Right lobe of liver (tissue), 6 donors: ENCODE data around the gene RERE. TPM values are rescaled to one million over a fixed set of nuclear protein-coding genes. Genes with fewer than 3 reads are reported as not detected.

ENCODE experiments used
- ATAC-seq, 4 donors: fragments of 200-7000 bp; cut with Tn5 transposase; one replicate each; pipeline ENCODE4 v1.9.1; 2020; ENCODE audit warnings: mild to moderate bottlenecking in 4 of 4, moderate library complexity in 4 of 4
- DNase-seq, 3 donors: peaks; one replicate each; pipeline ENCODE4 v3.0.0-alpha.2; 2020
- H3K27ac ChIP-seq, 3 donors: fragments of 200-600 bp; one replicate each; pipeline ENCODE4 v1.8.0; 2022
- H3K27me3 ChIP-seq, 2 donors: fragments of 200-600 bp; one replicate each; pipeline ENCODE4 v1.8.0; 2022
- H3K36me3 ChIP-seq, 4 donors: fragments of 200-600 bp; sonication (generic) in 1 of 4; one replicate each; pipeline versions ENCODE4 v1.5.1 to v1.8.0; 2017 to 2022; ENCODE audit warnings: control low read depth in 1 of 4
- H3K4me1 ChIP-seq, 4 donors: fragments of 200-600 bp; sonication (generic) in 1 of 4; one replicate each; pipeline versions ENCODE4 v1.5.1 to v1.8.0; 2017 to 2022; ENCODE audit warnings: control low read depth in 1 of 4
- H3K4me3 ChIP-seq, 3 donors: fragments of 200-600 bp; one replicate each; pipeline ENCODE4 v1.8.0; 2022
- H3K9me3 ChIP-seq, 4 donors: fragments of 200-600 bp; sonication (generic) in 1 of 4; one replicate each; pipeline versions ENCODE4 v1.5.1 to v1.8.0; 2017 to 2022; ENCODE audit warnings: control low read depth in 1 of 4
- CTCF ChIP-seq, 4 donors: fragments of 200-600 bp in 3 of 4; fragments of 450-650 bp in 1 of 4; IDR thresholded peaks; one replicate each; pipeline versions ENCODE4 v1.5.1 to v1.8.0; 2016 to 2022; ENCODE audit warnings: antibody characterized with exemption in 4 of 4, mild to moderate bottlenecking in 2 of 4
- POLR2A ChIP-seq: fragments of 450-650 bp; IDR thresholded peaks from one replicate; pipeline ENCODE4 v1.6.1; 2017; ENCODE audit warnings: antibody characterized with exemption, mild to moderate bottlenecking
- WGBS: methylation state at CpG from one replicate; pipeline ENCODE4 v1.1.6; 2018; ENCODE audit warnings: low coverage, low lambda C conversion rate; ENCODE audit not compliant: insufficient coverage; ENCODE audit errors: missing lambda C conversion rate; 5-methylcytosine and 5-hydroxymethylcytosine counted together
- intact Hi-C, 2 donors: fragments of 100-400 bp; cut with DNase I; formaldehyde crosslinking; loops; one replicate each; pipeline versions ENCODE4 v1.11.2 to v1.14.1; 2022
- total RNA-seq, 6 experiments: library from RNA; depleted of rRNA in 2 of 6; stranded (reverse); fragments of >200 nt in 2 of 6; fragmentation: NEBNext Ultra II Directional in 3 of 6; extraction: Animal tissue kit (Norgen Biotek cat#: 25700) in 3 of 6; gene quantifications; one replicate each; pipeline versions ENCODE4 v1.1.0 to v1.2.4, GENCODE V29; 2016 to 2023
- donor health status: DM: no; HTN: yes; CAD: no.
- donor health status: DM: no; HTN: no; CAD: no.
- donor health status: DM: no; HTN: no; CAD: no.
- donor health status: DM: no; HTN: yes; CAD: no.
- donor health status: DM: no; HTN: yes; CAD: no.

RERE gene
- total RNA-seq, 6 experiments from 2014 or later, result 17.5 to 38.4 (median 25.0) TPM

- DNase-seq (no peak), ATAC-seq (no peak)
- Histone ChIP-seq H3K27me3 (no peaks in the 10 kb centered on the region), H3K36me3 (no peaks in the 10 kb centered on the region), H3K4me1 (peaks cover 0 to 26% (median 10%) of the 10 kb centered on the region in 4 donors), H3K27ac (no peak overlapping the region), H3K9me3 (no peaks in the 10 kb centered on the region), H3K4me3 (no peak overlapping the region)
- TF ChIP-seq CTCF (IDR thresholded peaks at IDR 0.05), result no peak
- TF ChIP-seq POLR2A, result no peak
- intact Hi-C loops, result no loop called here
These were observed 39.6 kb downstream of the RERE start for GRCh38 chr1:8777867-8778266.

- TF ChIP-seq CTCF (IDR thresholded peaks at IDR 0.05) (peak in 2 of 4 donors; percentile 21 to 33), POLR2A (no peak)
- intact Hi-C loops, result no loop called here
- peaks cover 0 to 8% (median 2%) of the 10 kb centered on the region in 4 donors for H3K4me1 ChIP-seq
- no peak overlapping the region for H3K4me3 ChIP-seq
- H3K27ac ChIP-seq, result no peak overlapping the region
- peak; percentile 47 to 64 (median 62) for ATAC-seq
- 63% methylated on average over 4 of the region's 5 CpGs for WGBS
- H3K36me3 ChIP-seq, result no peaks in the 10 kb centered on the region
- DNase-seq, result no peak
- no peaks in the 10 kb centered on the region for H3K27me3 ChIP-seq
- no peaks in the 10 kb centered on the region for H3K9me3 ChIP-seq
These were observed 41.3 kb downstream of the RERE start for GRCh38 chr1:8776104-8776503.

GRCh38 chr1:8767006-8767405 lies 50.4 kb downstream of the RERE start:
- intact Hi-C loops, result no loop called here
- TF ChIP-seq POLR2A (no peak), CTCF (IDR thresholded peaks at IDR 0.05) (no peak)
- Histone ChIP-seq H3K4me3 (no peak overlapping the region), H3K27me3 (no peaks in the 10 kb centered on the region), H3K27ac (no peak overlapping the region), H3K4me1 (no peaks in the 10 kb centered on the region), H3K9me3 (no peaks in the 10 kb centered on the region), H3K36me3 (no peaks in the 10 kb centered on the region)
- ATAC-seq (no peak), DNase-seq (no peak)
- WGBS, result 83% methylated on average over 2 of the region's 2 CpGs

GRCh38 chr1:8765198-8765597 lies 52.2 kb downstream of the RERE start:
- no peak for TF ChIP-seq CTCF (IDR thresholded peaks at IDR 0.05)
- TF ChIP-seq POLR2A, result no peak
- no peak for DNase-seq
- Histone ChIP-seq H3K36me3 (no peaks in the 10 kb centered on the region), H3K4me3 (no peak overlapping the region), H3K27ac (no peak overlapping the region), H3K4me1 (no peaks in the 10 kb centered on the region), H3K9me3 (no peaks in the 10 kb centered on the region), H3K27me3 (no peaks in the 10 kb centered on the region)
- intact Hi-C loops, result no loop called here
- ATAC-seq, result no peak
- WGBS, result 93% methylated on average over 3 of the region's 3 CpGs

GRCh38 chr1:8764293-8764937 lies 53.0 kb downstream of the RERE start:
- Histone ChIP-seq H3K36me3 (no peaks in the 10 kb centered on the region), H3K27ac (no peak overlapping the region), H3K4me1 (no peaks in the 10 kb centered on the region), H3K4me3 (no peak overlapping the region), H3K27me3 (no peaks in the 10 kb centered on the region), H3K9me3 (no peaks in the 10 kb centered on the region)
- ATAC-seq (no peak), DNase-seq (no peak)
- TF ChIP-seq POLR2A (no peak), CTCF (IDR thresholded peaks at IDR 0.05) (no peak)
- 70% methylated on average over 4 of the region's 4 CpGs for WGBS
- intact Hi-C loops, result no loop called here
